Fibroblast of skin of scalp (primary cell): ENCODE data around the gene ZNF678.

ENCODE experiments used
- DNase-seq: peaks from one replicate; pipeline ENCODE4 v3.0.0-alpha.2; 2013

ZNF678 gene

GRCh38 chr1:227723474-227723873 is 160.1 kb downstream of the ZNF678 start:
- DNase-seq = no peak

DNA sequence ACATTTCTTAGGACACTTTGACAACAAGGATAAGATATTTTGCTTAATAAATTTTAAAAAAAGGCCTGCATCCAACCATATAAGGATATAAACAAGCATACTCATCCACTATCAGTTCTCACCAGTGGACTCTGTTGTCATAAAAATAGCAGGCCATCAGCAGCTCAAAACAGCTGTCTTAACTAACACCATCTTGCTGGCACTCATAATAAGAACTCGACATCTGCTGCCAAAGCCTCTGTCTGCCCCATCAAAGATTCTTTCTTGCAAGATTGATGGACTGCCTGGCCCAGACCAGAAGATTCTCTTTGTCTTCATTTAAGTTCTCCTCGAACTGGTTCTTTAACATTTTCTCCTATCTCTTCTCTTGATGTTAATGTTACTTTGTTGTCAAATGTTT is 161.7 kb downstream of the ZNF678 start:
- DNase-seq = no peak

DNA sequence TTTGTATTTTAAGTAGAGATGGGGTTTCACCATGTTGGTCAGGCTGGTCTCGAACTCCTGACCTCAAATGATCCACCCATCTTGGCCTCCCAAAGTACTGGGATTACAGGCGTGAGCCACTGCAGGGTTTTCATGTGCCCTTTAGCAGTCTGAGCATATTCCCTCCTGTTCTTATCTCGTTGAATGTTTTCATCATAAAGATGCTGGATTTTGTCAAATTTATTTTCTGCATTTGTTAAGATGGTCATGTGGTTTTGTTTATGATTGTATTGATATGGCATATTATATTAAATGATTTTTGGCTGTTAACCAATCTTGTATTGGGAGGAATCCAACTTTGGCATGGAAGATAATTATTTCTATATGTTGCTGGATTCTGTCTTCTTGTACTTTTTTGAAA is 163.0 kb downstream of the ZNF678 start:
- DNase-seq = no peak
